Prostate gland (tissue), 2 donors: ENCODE results near the gene KANSL1.

ENCODE experiments used
- POLR2A ChIP-seq: fragments of 450-650 bp; IDR thresholded peaks from one replicate; pipeline ENCODE4 v1.6.1; 2016; ENCODE audit warnings: antibody characterized with exemption, mild to moderate bottlenecking
- TF ChIP-seq, protein P1 (sequence below), 4 experiments: fragments of 200-600 bp in 2 of 4; fragments of 450-650 bp in 2 of 4; sonication (generic) in 2 of 4; IDR thresholded peaks; 1 replicate in 3 of 4; 2 replicates in 1 of 4; pipeline ENCODE4 v1.5.1; 2016 to 2019; ENCODE audit warnings: antibody characterized with exemption in 4 of 4, mild to moderate bottlenecking in 2 of 4, moderate library complexity in 2 of 4

DNA sequence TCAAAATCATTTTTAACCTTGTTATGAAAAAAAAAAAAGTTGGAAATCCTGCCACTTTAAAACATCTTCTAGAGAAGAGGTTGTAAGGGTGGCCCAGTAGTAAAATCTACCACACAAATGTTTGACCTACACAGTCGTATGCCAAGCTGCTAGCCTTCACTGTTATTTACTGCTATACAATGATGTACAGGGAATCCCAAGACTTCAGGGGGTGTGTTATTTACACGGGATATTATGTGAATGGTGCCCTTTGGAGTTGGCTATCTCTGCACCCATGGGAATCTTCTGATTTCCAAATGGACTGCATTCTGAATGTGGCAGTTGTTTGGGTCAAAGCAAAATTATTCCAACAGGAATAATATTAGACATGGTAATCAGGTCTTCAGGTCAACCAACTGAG lies 148.2 kb downstream of the KANSL1 start:
- TF ChIP-seq, protein P1, sequence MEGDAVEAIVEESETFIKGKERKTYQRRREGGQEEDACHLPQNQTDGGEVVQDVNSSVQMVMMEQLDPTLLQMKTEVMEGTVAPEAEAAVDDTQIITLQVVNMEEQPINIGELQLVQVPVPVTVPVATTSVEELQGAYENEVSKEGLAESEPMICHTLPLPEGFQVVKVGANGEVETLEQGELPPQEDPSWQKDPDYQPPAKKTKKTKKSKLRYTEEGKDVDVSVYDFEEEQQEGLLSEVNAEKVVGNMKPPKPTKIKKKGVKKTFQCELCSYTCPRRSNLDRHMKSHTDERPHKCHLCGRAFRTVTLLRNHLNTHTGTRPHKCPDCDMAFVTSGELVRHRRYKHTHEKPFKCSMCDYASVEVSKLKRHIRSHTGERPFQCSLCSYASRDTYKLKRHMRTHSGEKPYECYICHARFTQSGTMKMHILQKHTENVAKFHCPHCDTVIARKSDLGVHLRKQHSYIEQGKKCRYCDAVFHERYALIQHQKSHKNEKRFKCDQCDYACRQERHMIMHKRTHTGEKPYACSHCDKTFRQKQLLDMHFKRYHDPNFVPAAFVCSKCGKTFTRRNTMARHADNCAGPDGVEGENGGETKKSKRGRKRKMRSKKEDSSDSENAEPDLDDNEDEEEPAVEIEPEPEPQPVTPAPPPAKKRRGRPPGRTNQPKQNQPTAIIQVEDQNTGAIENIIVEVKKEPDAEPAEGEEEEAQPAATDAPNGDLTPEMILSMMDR (IDR thresholded peaks at IDR 0.05): no peak
- TF ChIP-seq POLR2A: no peak
